Hindlimb muscle (tissue), 1 donor: ENCODE measurements around the gene CABP2. TPM values are rescaled to one million over a fixed set of nuclear protein-coding genes. Genes with fewer than 3 reads are reported as not detected.
A peak's percentile ranks its signal among the peaks of the same experiment; 100 is the strongest.
"Not testable (repeated sequence)": the region's sequence is repeated elsewhere in the genome, so short reads cannot be mapped to it uniquely, and the experiment has no call there.

ENCODE experiments used
- DNase-seq: peaks from one replicate; pipeline ENCODE4 v3.0.0-alpha.2; 2013
- polyA plus RNA-seq: library from polyadenylated mRNA; unstranded; fragments of 120-200 nt; gene quantifications from one replicate; pipeline ENCODE4 v1.2.1, GENCODE V29; 2013; ENCODE audit not compliant: insufficient read length

Gene CABP2
- polyA plus RNA-seq, 1 donor, result not detected

DNA sequence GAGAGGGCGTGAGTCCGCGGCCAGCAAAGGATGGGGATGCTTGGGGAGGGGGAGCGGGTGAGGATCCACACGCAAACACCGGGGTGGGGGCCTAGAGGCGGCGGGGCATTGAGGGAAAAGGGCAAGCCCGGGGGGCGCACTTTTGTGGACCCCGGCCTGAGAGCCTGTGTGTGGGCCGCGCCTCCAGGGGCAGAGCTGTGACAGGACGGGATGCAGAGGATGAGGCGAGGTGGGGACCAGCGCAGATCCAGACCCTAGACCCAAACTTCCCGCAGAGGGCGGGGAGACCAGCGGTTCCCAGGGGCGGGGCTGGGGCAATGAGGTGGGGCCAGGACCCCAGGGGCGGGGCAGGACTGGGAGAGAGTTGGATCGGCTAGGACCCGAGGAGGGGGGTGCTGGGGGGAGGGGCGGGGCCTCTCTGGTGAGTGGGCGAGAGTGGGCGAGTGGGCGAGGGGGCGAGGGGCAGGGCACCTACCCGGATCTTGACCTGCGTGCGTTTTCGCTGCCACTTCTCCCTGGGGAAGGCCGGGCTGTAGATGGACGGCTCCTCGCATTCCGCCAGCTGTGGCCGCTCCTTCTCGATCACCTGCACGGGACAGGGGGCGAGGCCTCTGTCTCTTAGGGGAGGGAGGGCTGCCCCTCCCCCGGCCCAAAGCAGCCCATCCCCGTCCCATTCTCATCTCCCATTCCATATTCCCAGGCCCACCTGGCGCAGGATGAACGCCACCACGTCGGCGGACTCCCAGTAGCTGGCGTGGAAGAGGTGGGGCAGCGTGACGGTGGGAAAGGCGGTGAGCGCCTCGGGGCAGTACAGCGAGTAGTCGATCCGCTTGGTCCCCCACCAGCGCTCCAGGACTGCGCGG, 28.6 kb downstream of the CABP2 start:
- no peak for DNase-seq

DNA sequence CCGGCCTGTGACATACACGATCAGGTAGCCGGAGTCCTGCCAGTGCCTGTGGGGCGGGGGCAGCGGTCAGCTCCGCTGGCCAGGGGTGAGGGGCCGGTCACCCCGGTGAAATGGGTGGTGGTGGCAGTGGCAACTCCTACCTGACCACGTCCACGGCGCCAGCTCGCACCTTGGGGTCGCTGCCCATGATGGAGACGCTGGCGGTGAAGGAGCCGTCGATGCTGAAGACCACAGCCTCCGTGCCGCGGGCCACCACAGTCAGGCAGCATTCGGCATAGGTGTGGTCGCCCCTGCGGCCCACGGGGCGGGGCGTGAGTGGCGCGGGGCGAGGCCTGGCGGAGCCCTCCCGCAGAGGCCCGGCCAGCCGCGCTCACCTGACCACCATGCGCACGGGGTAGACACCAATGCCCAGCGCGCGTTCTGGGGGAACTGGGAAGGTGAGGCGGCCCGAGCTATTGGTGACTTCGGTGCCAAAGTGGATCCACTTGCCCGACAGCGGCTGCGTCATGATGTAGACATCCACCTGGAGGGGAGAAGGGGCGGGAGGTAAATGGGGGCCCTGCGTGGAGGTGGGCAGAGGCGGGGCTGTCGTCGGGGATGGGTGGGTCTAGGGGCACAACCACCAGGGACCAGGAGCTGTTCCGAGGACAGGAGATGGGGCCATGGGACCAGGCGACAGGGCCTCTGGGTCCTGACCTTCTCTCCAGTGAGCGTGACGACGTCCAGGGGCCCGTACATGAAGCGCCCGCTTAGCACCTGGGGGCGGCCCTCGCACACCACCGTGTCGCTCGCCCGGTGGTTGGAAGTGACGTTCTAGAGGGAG, 29.5 kb downstream of the CABP2 start:
- no peak for DNase-seq

DNA sequence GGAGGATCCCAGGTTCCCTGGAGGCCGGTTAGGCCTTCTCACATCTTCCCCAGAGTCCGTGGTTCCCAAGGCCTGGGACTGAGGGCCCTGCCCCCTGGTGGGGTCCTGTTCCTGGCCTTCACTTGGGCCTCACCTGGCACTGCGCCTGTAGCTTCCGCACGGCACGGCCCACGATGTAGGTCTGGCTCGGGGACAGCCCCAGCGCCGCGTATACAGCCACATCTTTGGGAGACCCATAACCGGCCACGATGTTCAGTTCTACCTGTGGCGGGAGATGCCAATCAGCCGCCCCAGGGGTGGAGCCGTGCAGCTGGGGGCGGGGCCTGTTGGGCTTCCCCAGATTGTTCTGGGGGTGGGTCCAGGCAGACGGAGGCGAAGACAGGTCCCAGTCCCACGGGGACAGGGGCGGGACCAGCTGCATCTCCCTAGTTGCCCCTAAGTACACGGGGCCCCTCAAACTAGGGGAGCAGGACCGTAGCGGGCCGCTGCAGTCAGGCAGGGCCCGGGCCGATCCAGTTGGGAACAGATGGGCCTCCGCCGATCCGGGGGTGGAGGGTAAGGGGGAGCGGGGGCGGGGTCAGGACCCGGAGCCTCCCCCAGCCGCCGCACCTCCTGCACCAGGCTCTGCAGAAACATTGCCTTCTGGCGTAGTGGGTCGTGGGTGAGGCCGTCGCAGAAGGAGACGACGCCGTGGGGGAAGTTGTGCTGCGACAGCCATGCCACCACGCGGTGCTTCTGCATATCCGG, 30.3 kb downstream of the CABP2 start:
- DNase-seq, result no peak

DNA sequence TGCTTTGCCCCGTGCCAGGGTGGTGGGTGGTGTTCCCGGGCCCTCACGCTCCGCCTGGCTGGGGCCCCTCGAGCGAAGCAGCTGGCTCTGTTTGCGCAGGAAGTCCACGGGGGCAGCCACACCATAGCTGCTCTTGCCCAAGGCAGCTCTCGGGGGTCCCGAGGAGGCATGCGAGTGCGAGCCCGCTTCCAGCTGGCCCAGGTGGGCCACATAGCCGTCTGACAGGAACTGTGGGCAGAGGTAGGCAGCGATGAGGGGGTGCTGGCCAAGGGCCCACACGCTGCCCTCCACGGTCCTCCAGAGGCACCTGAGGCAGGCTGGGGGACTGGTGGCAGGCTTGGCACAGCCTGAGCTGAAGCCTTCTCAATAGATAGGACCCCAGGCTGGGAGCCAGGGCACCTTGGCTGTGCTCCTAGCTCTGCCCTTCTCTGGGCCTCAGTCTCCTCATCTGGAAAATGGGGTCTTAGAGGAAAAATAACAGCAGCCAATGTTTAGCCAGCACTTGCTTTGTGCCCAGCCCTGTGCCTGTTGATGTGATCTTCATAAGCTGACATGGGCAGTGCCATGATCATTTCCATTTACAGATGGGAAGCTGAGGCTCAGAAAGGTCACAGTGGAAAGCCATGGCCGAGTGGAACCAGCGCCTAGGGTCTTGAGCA, 31.0 kb downstream of the CABP2 start:
- DNase-seq, result no peak

DNA sequence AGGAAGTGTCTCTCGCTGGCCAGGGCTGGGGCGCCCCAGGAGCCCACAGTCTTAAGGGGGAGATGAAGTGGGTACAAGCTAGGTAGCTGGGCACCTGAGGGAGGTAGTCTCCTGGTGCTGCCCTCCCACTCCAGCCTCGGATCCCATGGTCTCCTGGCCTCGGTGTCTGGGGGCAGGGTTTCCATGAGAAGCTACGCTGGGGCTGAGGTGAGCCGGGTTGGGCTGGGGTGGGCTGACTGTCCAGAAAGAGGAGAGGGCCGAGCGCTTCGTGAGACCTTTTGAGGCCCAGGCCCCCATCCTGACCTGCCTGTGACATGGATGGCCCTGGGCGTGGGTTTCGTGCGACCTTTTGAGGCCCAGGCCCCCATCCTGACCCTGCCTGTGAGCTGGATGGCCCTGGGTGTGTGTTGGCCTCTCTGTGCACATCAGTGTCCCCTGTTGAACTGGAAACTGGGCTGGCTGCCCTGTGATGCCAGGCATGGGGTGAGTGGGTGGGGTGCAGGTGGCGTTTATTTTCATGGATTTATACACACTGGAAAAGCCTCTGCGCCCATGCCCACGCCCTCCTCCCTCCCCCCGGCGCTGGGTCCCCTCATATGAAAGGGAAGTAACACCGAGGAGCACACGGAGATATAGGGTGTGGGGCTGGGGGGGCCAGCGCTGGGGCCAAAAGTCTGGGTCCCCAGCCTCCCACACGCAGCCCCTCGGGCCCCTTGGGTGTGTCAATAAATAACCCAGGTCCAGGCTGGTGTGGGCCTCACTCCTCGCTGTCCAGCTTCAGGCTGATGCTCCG, 31.8 kb downstream of the CABP2 start:
- DNase-seq, result no peak

DNA sequence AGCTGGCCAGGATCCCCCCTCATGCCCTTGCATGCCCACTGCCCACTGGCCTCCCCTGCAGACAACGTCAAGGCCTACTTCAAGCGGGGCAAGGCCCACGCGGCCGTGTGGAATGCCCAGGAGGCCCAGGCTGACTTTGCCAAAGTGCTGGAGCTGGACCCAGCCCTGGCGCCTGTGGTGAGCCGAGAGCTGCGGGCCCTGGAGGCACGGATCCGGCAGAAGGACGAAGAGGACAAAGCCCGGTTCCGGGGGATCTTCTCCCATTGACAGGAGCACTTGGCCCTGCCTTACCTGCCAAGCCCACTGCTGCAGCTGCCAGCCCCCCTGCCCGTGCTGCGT, 32.5 kb downstream of the CABP2 start:
- no peak for DNase-seq

DNA sequence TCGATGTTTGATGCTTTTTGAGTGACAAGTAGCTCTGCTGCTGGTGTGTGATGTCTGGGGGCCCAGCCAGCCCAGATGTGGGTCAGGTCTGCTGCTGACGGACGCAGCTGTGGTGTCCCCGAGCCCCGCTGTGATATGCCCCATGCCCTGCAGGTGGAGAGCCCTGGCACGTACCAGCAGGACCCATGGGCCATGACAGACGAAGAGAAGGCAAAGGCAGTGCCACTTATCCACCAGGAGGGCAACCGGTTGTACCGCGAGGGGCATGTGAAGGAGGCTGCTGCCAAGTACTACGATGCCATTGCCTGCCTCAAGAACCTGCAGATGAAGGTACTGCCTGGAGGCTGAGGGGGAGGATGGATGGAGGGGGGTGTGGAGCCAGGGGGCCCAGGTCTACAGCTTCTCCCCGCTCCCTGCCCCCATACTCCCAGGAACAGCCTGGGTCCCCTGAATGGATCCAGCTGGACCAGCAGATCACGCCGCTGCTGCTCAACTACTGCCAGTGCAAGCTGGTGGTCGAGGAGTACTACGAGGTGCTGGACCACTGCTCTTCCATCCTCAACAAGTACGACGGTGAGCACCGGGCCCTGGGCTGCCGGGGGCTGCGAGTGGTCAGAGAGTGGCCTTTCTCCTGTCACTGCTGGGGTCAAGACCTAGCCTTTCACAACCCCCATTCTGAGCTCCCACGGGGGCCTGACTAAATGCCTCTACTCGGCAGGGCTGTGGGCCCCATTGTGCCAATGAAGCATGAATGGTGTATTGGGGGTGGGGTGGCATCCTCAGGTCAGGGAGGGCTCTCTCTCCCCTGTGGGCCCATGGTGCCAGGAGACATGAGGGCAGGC, 33.1 kb downstream of the CABP2 start:
- no peak for DNase-seq

DNA sequence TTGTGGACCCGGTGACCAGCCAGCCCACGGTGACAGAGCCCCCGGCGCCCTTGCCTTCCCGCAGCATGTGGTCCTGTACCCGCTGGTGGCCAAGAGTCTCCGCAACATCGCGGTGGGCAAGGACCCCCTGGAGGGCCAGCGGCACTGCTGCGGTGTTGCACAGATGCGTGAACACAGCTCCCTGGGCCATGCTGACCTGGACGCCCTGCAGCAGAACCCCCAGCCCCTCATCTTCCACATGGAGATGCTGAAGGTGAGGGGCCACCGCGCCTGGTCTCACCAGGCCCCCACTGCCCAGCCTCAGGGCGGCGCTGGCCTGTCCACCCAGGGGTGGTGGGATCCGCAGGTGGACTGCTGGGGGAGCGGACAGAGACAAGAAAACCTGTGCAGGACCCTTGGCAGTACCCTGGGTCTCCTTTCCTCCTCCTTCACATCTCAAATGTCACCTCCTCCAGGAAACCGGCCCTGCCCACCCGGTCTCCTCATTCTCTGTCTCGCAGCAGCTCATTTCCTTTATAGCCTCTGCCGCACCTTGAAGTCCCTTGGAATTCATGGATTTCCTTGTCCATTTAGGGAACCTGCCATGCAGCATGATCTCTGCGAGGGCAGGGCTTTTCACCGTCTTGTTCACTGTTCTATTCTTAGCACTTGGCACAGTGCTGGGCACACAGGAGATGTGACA, 33.9 kb downstream of the CABP2 start:
- no peak for DNase-seq

DNA sequence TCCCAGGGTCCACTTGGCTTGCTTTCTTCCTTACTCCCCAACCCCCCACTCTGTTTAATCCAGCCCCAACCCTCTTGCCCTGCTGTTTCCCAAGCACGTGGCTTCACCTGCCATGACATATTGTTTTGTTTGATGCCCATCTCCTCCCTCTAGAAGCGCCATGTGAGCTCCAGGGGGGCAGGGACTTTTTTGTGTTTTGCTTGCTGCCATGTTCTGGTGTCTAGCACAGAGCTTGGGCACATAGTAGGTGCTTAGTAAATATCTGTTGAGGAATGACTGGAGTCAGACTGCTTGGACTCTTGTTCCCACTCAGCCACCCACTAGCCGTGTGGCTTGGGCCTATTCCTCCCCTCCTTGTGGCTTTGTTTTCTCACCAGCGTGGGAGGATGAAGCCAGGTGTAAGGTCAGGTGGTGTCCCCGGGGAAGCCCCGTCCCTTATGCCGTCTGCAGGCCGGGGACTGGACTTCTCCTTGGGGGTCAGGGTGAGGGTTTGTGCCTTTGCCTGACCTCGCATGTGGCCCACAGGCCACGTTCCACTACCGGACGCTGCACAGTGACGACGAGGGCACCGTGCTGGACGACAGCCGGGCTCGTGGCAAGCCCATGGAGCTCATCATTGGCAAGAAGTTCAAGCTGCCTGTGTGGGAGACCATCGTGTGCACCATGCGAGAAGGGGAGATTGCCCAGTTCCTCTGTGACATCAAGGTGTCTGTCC, 36.6 kb downstream of the CABP2 start:
- DNase-seq, result no peak

DNA sequence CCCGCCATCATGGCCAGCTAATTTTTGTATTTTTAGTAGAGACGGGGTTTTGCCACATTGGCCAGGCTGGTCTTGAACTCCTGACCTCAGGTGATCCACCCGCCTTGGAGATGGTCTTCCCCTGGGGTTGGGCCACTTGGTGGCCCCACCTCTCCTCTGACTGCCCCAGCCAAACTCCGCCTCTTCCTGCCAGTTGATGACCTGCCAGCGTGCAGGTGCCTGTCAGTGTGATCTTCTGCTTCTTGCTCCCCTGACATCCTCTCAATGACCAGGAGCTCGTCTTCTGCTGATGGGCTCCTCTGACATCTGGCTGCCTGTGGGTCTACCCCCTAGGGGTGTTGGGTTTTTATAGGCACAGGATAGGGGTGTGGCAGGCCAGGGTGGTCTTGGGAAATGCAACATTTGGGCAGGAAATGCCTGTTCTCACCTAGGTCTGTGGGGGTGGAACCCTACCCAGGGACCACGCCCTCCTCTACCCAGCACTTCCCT, 37.3 kb downstream of the CABP2 start:
- DNase-seq, result not testable (repeated sequence)

DNA sequence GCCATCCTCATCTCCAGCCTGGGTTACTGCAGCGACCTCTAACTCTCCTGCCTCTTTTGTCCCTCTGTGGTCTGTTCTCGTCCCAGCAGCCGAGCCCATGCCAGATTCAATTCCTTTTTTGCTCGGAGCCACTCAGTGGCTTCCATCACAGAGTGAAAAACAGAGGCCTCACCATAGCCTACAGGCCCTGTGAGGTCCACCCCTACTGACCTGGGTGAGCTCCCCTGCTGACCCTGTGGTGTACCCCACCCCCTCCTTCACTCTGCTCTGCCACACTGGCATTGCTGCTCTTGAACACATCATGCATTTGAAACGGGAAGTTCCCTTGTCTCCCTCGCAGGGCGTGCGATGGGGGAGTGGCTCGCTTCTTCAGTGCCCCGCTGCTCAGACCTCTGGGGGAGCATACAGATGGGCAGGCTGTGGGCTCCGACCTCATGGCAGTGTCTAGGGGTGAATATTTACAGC, 38.4 kb downstream of the CABP2 start:
- no peak for DNase-seq

DNA sequence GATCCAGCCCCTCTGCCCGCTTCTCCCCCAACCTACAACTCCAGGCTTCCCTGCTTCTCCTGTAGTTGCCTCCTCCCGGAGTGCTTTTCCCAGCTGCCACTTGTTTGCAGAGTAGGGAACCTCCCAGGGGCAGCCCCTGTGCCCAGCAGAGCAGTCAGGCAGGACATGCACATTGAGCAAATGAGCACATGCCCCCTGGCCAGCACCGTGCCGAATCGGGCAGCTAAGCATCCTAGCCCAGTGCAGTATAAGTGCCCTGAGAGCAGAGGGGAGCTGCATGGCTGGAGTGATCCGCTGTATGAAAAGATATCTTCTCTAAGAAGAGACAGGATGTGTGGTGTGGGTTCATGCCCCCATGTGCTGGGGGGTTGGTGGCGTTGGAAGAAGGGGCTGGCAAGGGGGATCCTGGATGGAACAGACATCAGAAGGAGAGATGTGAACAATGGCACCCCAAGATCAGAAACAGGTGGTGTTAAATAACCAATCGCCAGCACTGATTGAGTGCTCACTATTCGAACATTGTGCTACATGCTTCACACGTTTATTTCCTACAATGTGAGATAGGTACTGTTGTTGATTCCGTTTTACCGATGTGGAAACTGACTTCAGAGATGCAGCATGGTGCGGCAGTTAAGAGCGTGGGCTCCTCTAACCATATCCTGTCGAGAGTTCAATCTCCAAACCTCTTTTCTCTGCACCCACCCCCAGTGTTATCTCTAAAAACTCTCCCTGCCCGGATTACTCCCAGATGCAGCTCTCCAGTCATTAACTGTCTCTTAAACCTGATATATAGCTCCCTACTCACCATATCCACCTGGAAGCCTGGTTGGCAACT, 39.2 kb downstream of the CABP2 start:
- DNase-seq, result no peak

DNA sequence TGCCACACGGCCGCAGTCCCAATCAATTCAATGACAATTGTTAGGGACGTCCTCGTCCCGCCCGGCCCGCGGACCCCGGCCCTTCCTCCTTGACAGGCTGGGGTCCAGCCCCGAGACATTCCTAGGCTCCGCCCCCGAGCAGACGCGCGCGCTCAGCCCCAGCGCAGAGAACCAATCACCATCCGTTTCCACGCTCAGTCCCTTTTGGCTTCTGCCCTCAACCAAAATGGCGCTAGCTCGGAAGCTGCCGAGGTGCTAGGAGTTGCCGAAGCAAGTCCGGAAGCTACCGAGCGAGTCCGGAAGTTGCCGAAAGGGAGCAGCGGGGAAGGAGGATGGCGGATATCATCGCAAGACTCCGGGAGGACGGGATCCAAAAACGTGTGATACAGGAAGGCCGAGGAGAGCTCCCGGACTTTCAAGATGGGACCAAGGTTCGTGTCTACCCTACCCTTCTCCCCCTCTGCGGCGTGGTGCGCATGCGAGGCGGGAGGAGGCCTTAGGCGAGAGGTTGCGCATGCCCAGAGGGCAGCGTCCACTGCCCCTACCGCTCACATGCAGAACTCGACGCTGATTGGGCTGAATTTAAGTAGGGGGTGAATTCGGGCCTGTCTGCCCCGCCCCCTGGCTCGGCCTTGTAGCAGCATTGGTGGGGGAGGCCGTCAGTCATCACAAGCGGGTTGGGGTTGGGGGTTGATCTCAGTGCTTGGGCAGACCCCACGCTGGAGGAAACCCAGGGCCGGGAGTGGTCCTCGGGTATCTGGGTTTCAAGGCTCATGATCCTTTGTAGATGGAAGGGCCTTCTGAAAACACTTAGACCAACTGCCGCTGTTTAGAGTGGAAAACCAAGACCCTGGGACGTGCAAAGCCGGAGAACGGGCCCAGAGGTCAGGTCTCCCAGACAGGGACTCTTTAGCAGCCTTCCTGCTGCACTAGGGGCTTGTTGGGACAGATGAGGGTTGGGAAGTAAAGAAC, 40.1 kb downstream of the CABP2 start, which contains the start of gene AIP:
AIP (plus strand) TSS at position 200 of the 972 bp plus-strand sequence; CDS start at position 333, 133 bp downstream.
- DNase-seq, result peak; percentile 98

DNA sequence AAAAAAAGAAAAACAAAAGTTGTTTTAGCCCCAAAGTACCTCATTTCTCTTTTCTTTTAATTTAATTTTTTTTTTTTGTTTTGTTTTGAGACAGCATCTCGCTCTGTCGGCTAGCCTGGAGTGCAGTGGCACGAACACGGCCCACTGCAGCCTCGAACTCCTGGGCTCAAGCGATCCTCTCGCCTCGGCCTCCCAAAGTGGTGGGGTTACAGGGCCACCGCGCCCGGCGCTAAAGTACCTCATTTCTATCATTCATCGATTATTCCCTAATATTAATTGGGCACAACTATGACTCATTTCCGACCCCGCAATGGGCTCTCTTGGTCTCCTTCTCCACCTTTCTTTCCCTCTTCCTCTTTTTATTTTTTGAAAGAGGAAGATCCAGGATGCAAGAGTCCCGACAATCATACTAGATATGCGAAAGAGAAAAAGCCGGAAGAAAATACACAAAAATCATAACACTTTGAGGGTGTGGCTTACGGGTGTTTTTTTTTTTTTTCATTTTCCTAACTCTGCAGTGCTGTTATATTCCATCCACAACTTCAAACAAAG, 40.9 kb downstream of the CABP2 start:
- DNase-seq, result no peak

DNA sequence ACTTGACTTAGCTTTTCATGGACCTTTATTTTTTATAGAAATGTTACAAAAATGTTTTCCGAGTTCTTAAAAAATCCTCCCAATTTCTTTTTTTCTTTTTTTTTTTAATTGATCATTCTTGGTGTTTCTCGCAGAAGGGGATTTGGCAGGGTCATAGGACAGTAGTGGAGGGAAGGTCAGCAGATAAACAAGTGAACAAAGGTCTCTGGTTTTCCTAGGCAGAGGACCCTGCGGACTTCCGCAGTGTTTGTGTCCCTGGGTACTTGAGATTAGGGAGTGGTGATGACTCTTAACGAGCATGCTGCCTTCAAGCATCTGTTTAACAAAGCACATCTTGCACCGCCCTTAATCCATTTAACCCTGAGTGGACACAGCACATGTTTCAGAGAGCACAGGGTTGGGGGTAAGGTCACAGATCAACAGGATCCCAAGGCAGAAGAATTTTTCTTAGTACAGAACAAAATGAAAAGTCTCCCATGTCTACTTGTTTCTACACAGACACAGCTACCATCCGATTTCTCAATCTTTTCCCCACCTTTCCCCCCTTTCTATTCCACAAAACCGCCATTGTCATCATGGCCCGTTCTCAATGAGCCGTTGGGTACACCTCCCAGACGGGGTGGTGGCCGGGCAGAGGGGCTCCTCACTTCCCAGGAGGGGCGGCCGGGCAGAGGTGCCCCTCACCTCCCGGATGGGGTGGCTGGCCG, 45.7 kb downstream of the CABP2 start:
- DNase-seq, result not testable (repeated sequence)

DNA sequence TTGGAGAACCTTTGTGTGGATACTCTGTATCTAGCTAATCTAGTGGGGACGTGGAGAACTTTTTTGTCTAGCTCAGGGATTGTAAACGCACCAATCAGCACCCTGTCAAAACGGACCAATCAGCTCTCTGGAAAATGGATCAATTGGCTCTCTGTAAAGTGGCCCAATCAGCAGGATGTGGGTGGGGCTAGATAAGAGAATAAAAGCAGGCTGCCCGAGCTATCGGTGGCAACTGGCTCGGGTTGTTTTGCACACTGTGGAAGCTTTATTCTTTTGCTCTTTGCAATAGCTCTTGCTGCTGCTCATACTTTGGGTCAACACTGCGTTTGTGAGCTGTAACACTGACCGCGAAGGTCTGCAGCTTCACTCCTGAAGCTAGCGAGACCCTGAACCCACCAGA, 46.6 kb downstream of the CABP2 start:
- DNase-seq, result not testable (repeated sequence)
